GM12892 (cell line): Measurements from ENCODE around the gene CERS6.

ENCODE experiments used
- POLR2A ChIP-seq: IDR thresholded peaks from 2 replicates; pipeline ENCODE4 v1.6.1; 2011; ENCODE audit warnings: low read depth, low read length, control low read depth
- POLR2AphosphoS5 ChIP-seq: IDR thresholded peaks from 2 replicates; pipeline ENCODE4 v1.6.1; 2011; ENCODE audit warnings: low read depth, low read length, control low read depth
- TAF1 ChIP-seq: IDR thresholded peaks from 2 replicates; pipeline ENCODE4 v1.6.1; 2011; ENCODE audit warnings: low read depth, mild to moderate bottlenecking, control low read depth, low read length, borderline replicate concordance

GRCh38 chr2:168561991-168562390, 105.9 kb downstream of the CERS6 start:
- TF ChIP-seq POLR2A (no peak), POLR2AphosphoS5 (no peak), TAF1 (no peak)
